ENCODE results near the gene ZNF385D.
A peak's percentile ranks its signal among the peaks of the same experiment; 100 is the strongest.
"Not testable (repeated sequence)": the region's sequence is repeated elsewhere in the genome, so short reads cannot be mapped to it uniquely, and the experiment has no call there.

The ZNF385D gene

DNA sequence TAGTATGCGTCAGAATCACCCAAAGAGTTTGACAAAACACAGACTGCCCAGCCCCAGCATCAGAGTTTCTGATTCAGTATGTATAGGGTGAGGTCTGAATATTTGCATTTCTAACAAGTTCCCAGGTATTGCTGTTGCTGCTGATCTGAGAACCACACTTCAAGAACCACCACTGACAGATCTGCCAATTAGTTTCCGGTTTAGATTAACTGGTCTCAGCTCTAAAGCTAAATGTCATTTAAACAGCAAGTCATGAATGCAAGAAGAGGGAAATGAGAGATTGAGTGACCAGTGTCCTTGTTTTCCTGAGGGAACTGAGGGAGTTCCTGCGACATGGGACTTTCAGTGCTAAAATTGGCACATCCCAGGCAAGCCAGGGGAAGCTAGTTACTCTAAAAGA, 305.0 kb downstream of the ZNF385D start:
- DNase-seq (ENCODE audit: low read depth), result no peak

DNA sequence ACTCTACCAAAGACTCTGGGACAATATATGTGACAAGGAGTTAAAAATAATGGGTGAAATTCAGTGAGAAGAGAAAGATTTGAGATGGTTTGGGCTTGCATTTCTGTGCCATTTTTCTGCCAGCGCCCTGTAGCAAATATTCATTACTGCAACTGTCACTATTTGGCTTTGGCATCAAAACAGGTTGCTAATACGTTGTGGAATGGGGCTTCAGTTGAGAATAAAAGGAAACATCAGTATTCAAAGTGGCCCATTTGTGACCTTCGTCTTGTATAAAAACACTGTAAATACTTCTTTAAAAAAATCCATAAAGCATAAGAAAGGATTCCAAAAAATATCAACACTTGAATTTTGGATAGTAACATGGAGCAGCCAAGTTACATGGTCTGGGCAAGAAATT, 309.2 kb downstream of the ZNF385D start:
- no peak for DNase-seq (ENCODE audit: low read depth)

DNA sequence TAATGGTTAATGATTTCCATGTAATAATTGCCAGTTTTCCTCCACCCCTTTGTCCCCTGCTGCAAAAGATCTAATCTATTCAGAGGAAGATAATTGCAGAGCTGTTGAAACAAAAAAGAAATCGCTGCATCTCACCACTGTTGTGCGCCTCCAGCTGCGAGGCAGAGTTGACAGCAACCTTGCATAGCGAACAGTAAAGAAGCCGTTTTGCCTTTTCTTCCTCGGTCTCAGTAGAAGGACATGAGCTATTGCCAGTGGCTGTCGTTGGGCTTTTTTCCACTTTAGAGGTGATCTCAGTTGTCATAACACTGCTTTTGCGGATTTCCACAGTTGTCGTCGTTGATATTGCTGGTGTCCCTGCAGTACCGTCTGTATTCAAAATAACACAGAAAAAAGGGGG, 314.2 kb downstream of the ZNF385D start:
- DNase-seq (ENCODE audit: low read depth), result no peak

DNA sequence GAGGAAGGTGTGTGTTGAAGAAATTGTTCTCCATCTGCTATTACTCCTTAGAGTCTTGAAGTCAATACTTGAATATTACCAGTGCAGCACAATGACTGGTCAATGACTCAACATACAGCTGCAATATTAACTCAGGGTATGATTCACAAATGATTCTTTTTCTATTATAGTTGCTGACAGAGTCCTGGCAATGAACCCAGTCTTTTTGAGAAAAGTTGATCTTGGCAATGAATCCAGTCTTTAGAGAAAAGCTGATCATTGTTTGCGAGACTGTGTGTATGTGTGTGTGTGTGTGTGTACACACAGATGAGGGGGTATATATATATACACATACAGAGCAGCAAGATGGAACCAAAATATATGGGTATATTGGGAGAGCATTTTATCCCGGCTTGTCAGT, 315.1 kb downstream of the ZNF385D start:
- peak; percentile 69 for DNase-seq (ENCODE audit: low read depth)

DNA sequence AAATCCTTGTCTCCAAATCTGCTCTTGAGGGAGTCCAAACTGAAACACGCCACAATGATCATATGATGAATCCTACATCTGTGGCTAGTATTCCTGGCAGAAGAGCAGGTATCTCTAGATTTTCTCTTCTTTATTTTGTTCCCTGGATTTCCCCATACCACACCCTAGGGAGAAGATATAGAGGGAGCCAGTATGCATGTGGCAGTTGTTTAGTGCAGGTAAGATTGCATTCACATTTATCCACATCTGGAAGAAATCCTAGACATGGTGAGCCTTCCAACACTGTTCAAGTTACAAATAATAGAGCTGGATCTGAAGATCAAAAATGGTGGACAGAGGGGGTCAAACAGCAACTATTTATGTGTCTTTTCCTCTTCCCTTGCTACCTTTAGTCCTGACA, 316.7 kb downstream of the ZNF385D start:
- no peak for DNase-seq (ENCODE audit: low read depth)

DNA sequence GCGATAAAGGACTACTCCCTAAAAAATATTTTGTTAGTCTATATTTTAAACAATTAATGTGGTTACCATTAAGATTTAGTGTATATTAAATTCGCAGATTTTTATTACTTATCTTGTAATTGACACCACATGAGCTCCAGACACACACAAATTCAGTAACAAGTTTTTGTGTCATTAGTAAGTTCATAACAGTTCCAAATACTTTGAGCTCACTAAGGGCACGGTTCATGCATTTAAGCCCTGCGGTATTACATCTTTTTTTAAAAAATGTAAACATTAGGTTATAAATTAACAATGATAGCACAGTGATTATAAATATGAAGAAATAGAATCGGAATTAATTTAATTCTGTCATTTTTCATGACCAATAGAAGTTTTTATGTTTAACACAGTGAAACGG, 317.3 kb downstream of the ZNF385D start:
- DNase-seq (ENCODE audit: low read depth), result no peak

DNA sequence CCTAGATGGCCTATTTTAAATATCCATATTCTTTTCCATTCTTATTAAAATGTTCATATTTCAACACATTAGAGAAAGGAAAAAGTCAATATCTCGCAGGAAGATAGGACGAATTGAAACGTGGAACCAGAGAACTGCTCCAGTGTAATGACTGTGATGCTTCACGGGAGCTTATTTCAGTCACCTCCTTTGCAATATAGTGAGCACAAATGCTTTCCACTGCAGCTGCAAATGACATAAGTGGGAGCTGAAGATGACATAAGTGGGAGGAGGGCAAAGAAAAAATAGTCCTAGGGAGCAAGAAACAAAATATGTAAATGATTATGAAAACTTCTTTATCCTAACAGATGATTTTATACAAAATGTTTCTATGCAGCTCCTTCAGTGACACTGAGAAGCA, 324.1 kb downstream of the ZNF385D start:
- DNase-seq (ENCODE audit: low read depth), result no peak

DNA sequence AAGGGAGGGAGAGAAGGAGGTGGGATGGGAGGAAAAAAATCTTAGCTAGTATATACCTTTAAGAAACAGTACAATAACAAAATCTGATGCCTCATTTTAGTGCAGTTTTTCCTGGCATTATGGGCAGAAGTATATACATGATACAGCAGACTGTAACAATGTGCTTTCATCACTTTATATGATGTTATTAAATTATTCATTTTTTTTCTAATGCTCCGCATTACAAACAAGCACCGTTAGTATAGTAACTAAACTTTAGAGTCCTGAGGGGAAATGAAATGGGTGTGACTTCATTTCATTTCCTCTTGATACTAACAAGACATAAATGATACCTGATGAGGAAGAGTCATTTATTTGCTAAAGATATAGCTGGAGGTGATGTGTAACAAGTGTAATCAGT, 325.3 kb downstream of the ZNF385D start:
- no peak for DNase-seq (ENCODE audit: low read depth)

DNA sequence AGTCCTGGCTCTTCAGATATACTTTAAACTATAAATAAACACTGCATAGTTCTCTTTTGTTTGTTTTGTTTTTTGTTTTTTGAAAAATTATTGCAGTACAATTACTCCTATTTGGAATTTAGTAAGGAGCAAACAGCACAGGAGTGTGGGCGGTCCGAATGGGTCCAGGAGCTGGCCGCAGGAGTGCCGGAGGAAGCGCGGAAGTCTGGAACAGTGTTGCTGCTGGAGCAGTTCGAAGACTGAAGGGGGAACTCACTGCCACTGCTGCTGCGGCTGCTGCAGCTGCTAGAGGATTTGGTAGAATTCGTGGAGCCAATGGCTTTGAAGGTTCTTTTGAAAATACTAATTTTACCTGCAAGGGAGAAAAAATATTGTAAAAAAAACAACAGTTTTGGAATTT, 329.9 kb downstream of the ZNF385D start:
- no peak for DNase-seq (ENCODE audit: low read depth)

DNA sequence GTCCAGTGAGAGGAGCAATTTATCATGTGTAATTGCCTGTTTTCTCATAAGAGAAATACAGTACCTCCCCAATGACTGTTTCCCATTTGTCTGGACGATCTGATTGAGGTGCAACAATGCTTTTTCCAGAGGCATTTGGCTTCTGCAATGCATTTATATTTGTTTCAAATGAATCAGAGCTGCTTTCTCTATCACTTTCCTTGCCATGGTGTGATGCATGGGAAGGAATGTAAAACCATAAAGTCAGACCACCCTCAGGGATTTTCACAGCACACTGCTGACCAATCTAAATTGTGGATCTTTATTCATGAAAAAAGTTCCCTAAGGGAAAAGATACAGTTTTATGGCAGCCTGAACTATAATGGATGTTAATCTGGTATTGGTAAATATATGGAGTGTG, 333.0 kb downstream of the ZNF385D start:
- DNase-seq (ENCODE audit: low read depth), result no peak

DNA sequence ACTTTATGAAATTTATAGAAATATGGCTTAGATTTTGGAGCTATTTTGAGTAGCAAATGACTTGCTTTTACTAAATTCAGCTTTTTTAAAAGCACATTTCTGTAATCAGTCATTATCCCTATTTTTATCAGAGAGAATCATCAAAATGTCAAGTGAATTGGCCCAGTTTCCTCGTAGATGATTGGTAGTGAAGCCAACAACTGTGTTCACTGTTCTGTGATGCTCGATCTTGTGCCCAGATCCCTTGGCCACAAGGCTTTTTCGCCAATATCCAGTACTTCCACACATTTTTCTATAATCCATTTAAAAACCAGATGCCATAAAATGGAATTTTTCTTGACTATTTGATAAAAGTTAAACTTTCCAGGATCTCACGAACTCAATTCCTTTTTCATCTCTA, 336.5 kb downstream of the ZNF385D start:
- no peak for DNase-seq (ENCODE audit: low read depth)

DNA sequence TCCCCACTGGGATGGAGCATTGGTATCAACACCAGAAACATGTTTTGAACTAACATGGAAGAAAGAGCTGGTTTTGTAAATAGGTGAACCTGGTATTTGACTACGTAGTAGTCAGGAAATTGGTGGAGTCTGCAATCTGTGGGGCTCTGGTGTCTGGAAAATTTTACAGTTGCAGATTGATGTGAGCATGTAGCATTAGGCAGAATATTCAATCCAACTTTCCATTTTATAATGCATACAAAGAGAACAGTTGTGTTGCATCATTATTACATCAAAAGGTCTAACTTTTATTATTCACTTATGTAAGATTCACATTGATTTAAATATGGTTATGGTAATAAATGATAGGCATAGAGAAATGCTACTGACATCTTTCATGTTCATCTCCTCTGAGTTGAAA, 340.0 kb downstream of the ZNF385D start:
- no peak for DNase-seq (ENCODE audit: low read depth)

DNA sequence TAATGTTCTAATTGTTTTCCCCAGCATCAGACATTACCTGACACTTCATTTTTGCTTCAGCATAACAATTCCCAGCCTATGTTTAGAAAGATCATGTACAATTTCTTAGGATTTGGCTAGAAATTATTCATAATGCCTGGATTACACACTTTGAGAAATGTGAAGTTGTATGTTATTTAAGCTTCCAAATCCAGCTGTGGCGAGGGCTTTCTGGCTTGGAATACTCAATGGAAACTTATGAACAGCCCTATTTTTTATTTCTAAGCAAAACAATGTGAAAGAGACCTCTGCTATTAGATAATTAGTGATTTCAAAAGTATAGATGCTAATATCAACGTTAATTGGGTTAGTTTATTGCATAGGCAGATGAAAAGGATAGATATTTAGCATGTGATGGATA, 341.6 kb downstream of the ZNF385D start:
- DNase-seq (ENCODE audit: low read depth), result no peak

DNA sequence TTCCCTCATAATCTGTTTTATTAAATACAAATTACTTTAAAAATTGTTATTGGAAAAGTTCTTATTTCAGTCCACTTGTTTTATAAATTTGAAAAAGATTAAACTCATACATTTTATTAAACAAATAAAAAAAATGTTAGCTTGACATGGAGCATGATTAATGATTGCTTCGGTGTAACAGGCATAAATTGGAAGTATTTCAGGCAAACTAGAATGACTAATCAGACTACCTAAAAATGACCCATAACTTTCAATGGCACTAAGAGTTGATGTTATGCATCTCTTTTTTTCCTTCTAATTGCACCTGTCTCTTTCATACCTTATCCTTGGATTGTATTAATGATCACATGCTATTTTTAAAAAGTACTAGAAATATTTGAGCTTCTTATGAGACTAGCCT, 343.3 kb downstream of the ZNF385D start:
- DNase-seq (ENCODE audit: low read depth), result no peak

DNA sequence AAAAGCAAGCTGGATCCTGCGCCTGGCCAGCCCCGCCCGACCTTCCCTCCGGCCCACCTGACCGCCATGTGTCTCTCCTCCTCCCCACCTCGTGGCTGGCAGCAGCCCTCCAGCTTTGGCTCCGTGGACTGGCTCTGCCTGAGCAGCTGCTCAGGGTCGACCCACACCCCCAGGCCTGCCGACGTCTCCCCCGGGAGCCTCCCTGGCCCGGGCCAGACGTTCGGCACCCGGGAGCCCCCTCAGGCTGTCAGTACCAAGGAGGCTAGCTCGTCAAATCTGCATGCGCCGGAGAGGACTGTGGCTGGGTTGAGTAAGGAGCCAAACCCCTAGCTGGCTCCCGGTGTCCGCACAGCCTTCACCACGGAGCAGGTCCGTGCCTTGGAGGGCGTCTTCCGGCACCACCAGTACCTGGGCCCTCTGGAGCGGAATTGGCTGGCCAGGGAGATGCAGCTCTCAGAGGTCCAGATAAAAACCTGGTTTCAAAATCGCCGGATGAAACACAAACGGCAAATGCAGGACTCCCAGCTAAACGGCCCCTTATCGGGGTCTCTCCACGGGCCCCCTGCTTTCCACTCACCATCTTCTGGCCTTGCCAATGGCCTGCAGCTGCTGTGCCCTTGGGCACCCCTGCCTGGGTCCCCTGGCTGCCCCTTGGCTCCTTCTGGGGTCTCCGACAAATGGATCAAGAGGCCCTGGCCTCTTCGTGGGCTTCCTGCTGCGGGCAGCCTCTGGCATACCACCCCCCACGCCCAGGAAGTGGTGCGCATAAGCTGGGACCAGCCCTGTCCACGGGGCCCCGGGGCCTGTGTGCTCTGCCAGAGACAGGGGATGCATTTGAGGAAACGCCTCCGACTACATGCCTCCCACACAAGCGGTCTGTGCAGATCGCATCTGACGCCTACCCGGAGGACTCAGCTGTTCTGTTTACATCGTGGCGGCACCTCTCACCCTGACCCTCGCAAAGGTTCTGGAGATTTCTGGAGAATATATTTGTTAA, 345.0 kb downstream of the ZNF385D start:
- DNase-seq (ENCODE audit: low read depth), result no peak

DNA sequence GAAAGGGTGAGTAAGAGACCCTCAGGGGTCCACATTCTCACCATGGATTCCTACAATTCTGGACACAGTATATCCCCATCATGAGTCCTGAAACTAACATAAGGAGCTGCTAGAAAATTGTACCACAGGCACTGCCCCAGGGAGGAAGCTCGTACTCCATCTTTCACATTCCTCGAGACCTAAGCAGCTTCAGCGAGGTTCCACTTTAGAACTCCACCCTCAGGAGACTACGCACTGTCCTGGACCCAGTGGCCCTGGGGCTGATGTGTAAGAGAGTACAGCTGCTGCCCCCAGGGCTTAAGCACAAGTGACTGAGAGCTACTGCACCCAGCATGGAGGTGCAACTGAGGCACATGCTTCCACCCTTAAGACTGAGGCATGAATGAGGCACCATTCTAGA, 352.5 kb downstream of the ZNF385D start:
- DNase-seq (ENCODE audit: low read depth), result no peak

DNA sequence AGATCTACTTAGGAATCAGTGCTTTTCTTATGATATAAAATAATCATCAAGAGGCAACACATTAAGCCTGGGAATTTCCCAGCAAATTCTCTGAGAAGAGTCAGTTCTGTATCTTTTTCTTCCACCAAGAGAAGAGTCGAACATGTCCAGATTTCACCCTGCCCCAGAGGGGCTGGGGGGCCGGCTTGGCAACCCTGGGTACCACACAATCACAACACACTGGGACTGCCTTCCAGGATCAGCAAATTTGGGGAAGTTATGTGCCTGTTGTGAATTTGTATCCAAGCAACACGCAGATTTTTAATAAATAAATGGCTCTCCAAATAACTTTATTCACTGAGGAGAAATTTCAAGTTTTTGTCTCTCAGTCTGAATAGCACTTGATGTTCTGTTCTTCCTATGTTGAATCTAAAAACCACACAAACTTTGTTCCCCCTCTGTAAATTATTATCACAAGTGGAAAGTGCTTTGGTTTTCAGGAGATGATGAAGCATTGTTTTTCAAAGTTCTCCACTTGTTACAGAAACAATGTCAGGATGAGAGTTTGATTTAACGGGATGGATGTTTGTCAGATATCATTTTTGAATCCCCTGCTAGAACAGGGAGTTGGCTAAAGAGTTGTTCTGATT, 357.2 kb downstream of the ZNF385D start:
- DNase-seq (ENCODE audit: low read depth), result no peak

DNA sequence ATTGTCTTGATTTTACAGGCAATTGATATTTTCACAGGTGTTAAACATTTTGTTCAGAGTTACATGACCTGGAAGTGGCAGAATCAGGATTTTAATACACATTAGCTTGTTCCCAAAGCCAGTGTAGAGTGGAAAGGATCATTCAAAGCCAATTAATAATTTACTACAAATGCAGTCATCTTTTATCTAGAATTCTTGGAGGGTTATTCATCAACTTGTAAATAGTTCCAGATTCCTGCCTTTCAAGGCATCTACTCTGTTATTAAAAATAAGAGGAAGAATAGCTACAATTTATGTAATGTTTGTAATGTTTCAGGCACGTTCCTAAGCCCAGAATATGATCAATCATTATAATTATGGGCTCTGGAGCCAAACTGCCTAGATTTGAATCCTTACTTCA, 358.5 kb downstream of the ZNF385D start:
- DNase-seq (ENCODE audit: low read depth), result no peak

DNA sequence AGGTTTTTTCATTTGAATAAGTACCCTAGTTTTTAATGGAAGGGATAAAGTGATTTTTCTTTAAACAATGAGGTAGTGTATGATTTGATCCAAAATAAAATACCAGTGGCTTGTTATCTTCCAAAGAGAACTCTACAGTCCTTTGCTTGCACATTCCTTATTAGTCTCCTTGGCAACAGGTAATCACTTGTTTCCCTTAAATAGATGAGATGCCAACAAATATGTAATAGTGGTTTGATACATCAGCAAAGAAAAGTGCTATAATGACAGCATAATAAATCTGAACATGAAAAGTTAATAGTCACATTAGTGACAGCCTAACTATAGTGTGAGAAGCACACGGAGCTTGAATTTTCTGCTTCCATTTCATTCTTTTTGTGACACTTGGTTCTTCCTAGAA, 360.2 kb downstream of the ZNF385D start:
- no peak for DNase-seq (ENCODE audit: low read depth)

DNA sequence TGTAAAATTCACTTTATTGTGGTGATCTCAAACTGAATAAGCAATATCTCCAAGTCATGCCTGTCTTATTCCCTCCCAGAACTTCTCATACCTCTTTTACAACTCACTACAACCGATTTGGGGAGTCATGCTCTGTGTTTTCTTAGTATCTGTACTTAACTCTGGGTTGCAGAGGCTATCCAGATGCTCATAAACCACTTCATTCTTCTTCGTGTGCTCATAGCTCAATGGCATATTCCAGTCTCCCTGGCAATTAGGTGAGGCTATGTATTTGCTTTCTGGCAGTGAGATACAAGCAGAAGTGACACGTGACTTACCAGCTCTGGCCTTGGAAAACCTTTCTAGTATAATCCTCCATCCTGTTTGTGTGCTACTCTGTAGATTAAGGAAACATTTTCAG, 360.9 kb downstream of the ZNF385D start:
- no peak for DNase-seq (ENCODE audit: low read depth)

DNA sequence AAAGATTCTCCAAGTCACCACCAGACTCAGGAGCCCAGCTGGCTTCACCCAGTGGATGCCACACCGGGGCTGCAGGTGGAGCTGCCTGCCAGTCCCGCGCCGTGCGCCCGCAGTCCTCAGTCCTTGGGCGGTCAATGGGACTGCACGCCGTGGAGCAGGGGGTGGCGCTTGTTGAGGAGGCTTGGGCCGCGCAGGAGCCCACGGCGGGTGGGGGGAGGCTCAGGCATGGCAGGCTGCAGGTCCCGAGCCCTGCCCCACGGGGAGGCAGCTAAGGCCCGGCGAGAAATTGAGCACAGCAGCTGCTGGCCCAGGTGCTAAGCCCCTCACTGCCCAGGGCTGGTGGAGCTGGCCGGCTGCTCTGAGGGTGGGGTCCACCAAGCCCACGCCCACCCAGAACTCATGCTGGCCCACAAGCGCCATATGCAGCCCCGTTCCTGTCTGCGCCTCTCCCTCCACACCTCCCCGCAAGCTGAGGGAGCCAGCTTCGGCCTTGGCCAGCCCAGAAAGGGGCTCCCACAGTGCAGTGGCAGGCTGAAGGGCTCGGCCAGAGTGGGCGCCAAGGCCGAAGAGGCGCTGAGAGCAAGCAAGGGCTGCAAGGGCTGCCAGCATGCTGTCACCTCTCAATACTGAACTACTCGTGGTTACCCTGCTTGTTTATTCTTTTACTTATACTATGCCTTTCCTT, 363.7 kb downstream of the ZNF385D start:
- DNase-seq (ENCODE audit: low read depth), result not testable (repeated sequence)

DNA sequence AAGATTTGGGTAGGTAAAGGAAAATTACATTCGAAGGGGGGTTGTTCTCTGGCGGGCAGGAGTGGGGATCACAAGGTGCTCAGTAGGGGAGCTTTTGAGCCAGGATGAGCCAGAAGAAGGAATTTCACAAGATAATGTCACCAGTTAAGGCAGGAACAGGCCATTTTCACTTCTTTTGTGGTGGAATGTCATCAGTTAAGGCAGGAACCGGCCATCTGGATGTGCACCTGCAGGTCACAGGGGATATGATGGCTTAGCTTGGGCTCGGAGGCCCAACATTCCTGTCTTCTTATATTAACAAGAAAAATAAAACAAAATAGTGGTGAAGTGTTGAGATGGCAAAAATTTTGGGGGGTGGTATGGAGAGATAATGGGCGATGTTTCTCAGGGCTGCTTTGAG, 373.0 kb downstream of the ZNF385D start:
- not testable (repeated sequence) for DNase-seq (ENCODE audit: low read depth)

All from fibroblast of gingiva (primary cell).